Thoracic aorta (tissue), 2 donors: Measurements from ENCODE around the gene RABEP2. TPM values are rescaled to one million over a fixed set of nuclear protein-coding genes. Genes with fewer than 3 reads are reported as not detected.
"Not testable (repeated sequence)": the region's sequence is repeated elsewhere in the genome, so short reads cannot be mapped to it uniquely, and the experiment has no call there.

Experiments used
- ATAC-seq: fragments of 150-250 bp; one replicate; pipeline ENCODE4 v1.8.0; 2017; ENCODE audit warnings: low read depth; ENCODE audit not compliant: insufficient number of reproducible peaks, low FRiP score
- DNase-seq: peaks from one replicate; pipeline ENCODE4 v3.0.0-alpha.2; 2020; ENCODE audit warnings: low spot score
- H3K27ac ChIP-seq, 2 donors: fragments of 200-600 bp; sonication (generic); 1 replicate in 1 of 2; 2 replicates in 1 of 2; pipeline ENCODE4 v1.5.1; 2016; ENCODE audit warnings: mild to moderate bottlenecking in 2 of 2, moderate library complexity in 2 of 2
- H3K27me3 ChIP-seq: fragments of 200-600 bp; sonication (generic); replicated peaks from 2 replicates; pipeline ENCODE4 v1.6.0; 2016; ENCODE audit warnings: mild to moderate bottlenecking; ENCODE audit not compliant: insufficient read depth
- H3K36me3 ChIP-seq: fragments of 200-600 bp; sonication (generic); one replicate; pipeline ENCODE4 v1.5.1; 2016
- H3K4me1 ChIP-seq, 2 donors: fragments of 200-600 bp; sonication (generic); 1 replicate in 1 of 2; 2 replicates in 1 of 2; pipeline versions ENCODE4 v1.5.1 to v1.6.0; 2016; ENCODE audit warnings: low read depth in 2 of 2, mild to moderate bottlenecking in 1 of 2; ENCODE audit not compliant: control insufficient read depth in 1 of 2
- H3K4me3 ChIP-seq: fragments of 200-600 bp; sonication (generic); 2 replicates; pipeline ENCODE4 v1.5.1; 2016; ENCODE audit warnings: mild to moderate bottlenecking
- H3K9me3 ChIP-seq: fragments of 200-600 bp; sonication (generic); 2 replicates; pipeline ENCODE4 v1.5.1; 2016
- total RNA-seq, 2 donors: library from RNA; depleted of rRNA; stranded (reverse); fragments of >200 nt; gene quantifications; one replicate each; pipeline versions ENCODE4 v1.1.0 to v1.2.3, GENCODE V29; 2016
- TF ChIP-seq, protein P1 (sequence below): fragments of 200-600 bp; sonication (generic); IDR thresholded peaks from one replicate; pipeline ENCODE4 v1.5.1; 2019; ENCODE audit warnings: antibody characterized with exemption

Gene RABEP2
- total RNA-seq, 2 donors from 2014 or later = 18.3 to 62.0 TPM

DNA sequence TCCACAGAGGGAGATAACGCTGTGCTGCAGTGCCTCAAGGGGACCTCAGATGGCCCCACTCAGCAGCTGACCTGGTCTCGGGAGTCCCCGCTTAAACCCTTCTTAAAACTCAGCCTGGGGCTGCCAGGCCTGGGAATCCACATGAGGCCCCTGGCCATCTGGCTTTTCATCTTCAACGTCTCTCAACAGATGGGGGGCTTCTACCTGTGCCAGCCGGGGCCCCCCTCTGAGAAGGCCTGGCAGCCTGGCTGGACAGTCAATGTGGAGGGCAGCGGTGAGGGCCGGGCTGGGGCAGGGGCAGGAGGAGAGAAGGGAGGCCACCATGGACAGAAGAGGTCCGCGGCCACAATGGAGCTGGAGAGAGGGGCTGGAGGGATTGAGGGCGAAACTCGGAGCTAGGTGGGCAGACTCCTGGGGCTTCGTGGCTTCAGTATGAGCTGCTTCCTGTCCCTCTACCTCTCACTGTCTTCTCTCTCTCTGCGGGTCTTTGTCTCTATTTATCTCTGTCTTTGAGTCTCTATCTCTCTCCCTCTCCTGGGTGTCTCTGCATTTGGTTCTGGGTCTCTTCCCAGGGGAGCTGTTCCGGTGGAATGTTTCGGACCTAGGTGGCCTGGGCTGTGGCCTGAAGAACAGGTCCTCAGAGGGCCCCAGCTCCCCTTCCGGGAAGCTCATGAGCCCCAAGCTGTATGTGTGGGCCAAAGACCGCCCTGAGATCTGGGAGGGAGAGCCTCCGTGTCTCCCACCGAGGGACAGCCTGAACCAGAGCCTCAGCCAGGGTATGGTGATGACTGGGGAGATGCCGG, 7.5 kb upstream of the RABEP2 start:
- Histone ChIP-seq H3K4me3 (no peak overlapping the region), H3K4me1 (no peaks in the 10 kb centered on the region), H3K27ac (no peak overlapping the region), H3K9me3 (no peaks in the 10 kb centered on the region), H3K36me3 (no peaks in the 10 kb centered on the region), H3K27me3 (no peaks in the 10 kb centered on the region)
- TF ChIP-seq, protein P1, sequence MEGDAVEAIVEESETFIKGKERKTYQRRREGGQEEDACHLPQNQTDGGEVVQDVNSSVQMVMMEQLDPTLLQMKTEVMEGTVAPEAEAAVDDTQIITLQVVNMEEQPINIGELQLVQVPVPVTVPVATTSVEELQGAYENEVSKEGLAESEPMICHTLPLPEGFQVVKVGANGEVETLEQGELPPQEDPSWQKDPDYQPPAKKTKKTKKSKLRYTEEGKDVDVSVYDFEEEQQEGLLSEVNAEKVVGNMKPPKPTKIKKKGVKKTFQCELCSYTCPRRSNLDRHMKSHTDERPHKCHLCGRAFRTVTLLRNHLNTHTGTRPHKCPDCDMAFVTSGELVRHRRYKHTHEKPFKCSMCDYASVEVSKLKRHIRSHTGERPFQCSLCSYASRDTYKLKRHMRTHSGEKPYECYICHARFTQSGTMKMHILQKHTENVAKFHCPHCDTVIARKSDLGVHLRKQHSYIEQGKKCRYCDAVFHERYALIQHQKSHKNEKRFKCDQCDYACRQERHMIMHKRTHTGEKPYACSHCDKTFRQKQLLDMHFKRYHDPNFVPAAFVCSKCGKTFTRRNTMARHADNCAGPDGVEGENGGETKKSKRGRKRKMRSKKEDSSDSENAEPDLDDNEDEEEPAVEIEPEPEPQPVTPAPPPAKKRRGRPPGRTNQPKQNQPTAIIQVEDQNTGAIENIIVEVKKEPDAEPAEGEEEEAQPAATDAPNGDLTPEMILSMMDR = no peak
- ATAC-seq (no peak), DNase-seq (no peak)

DNA sequence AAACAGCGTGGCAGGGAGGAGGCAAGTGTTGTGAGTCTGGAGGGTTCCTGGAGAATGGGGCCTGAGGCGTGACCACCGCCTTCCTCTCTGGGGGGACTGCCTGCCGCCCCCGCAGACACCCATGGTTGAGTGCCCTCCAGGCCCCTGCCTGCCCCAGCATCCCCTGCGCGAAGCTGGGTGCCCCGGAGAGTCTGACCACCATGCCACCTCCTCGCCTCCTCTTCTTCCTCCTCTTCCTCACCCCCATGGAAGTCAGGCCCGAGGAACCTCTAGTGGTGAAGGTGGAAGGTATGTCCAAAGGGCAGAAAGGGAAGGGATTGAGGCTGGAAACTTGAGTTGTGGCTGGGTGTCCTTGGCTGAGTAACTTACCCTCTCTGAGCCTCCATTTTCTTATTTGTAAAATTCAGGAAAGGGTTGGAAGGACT, 6.8 kb upstream of the RABEP2 start, which contains the start of gene CD19:
TSS of gene CD19 (plus strand) at position 171 of the 425 bp plus-strand sequence. CDS start at position 201, 30 bp downstream.
- no peak for DNase-seq
- H3K27ac ChIP-seq = no peak within 1 kb of the TSS
- H3K4me3 ChIP-seq = no peak within 1 kb of the TSS
- no peaks in the 10 kb centered on the region for H3K36me3 ChIP-seq
- no peaks in the 10 kb centered on the region for H3K4me1 ChIP-seq
- H3K27me3 ChIP-seq = no peaks in the 10 kb centered on the region
- H3K9me3 ChIP-seq = no peaks in the 10 kb centered on the region
- ATAC-seq = no peak
- TF ChIP-seq, protein P1 = no peak

DNA sequence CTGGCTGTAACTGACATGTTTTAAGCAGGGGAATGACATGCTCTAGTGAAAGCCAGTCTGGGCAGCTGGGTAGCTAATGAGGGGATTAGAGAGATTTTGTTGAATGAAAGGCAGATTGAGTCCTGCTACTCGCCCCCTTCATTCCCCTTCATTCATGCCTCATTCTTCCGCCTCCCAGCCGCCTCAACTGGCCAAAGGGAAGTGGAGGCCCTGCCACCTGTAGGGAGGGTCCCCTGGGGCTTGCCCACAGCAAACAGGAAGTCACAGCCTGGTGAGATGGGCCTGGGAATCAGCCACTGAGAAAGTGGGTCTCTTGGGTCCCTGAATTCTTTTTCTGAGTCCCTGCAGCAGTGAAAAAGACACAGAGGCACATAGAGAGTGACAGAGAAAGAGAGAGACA, 5.6 kb upstream of the RABEP2 start:
- Histone ChIP-seq H3K4me1 (peaks cover 0 to 6% of the 10 kb centered on the region in 2 donors), H3K27ac (no peak overlapping the region), H3K4me3 (no peak overlapping the region), H3K36me3 (no peaks in the 10 kb centered on the region), H3K9me3 (no peaks in the 10 kb centered on the region), H3K27me3 (no peaks in the 10 kb centered on the region)
- DNase-seq = no peak
- ATAC-seq = no peak
- TF ChIP-seq, protein P1 = no peak

DNA sequence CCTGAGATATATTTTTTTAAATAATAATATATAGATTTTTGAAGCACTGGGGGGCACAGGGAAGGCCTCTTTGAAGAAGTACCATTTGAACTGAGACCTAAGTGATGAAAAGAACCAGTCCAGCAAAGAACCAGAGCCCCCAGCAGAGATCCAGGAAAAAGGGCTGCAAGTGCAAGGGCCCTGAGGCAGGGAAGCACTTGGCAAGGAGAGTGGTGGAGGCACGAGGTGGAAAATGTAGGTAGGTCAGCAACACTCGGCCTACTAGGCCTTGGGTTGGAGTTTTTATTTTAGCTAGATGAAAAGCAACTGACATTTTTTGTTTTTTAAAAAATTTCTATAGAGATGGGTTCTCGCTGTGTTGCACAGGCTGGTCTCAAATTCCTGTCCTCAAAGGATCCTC, 5.2 kb upstream of the RABEP2 start:
- Histone ChIP-seq H3K27me3 (no peaks in the 10 kb centered on the region), H3K4me1 (peaks cover 0 to 6% of the 10 kb centered on the region in 2 donors), H3K27ac (no peak overlapping the region), H3K9me3 (no peaks in the 10 kb centered on the region), H3K4me3 (no peak overlapping the region), H3K36me3 (no peaks in the 10 kb centered on the region)
- ATAC-seq (no peak), DNase-seq (no peak)
- TF ChIP-seq, protein P1 = no peak

DNA sequence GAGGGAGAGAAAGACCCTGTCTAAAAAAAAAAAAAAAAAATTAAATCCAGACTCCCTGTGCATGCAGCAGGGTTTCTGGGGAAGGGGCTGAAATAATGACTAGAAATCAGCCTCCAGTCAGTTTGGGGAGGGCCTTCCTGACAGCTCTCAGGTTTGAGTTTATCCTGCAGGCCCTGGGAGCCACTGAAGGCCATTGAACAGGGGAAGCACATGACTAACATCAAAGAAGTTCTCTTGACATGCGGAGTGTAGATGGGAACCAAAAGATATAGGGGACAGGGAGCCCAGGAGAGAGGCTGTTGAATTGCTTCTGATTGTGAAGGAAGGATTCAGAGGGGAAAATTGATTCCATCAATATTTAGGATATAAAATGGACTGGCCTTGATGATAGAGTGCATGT, 2.8 kb upstream of the RABEP2 start:
- TF ChIP-seq, protein P1 = no peak
- H3K4me1 ChIP-seq = peaks cover 3 to 13% of the 10 kb centered on the region in 2 donors
- ATAC-seq = no peak

DNA sequence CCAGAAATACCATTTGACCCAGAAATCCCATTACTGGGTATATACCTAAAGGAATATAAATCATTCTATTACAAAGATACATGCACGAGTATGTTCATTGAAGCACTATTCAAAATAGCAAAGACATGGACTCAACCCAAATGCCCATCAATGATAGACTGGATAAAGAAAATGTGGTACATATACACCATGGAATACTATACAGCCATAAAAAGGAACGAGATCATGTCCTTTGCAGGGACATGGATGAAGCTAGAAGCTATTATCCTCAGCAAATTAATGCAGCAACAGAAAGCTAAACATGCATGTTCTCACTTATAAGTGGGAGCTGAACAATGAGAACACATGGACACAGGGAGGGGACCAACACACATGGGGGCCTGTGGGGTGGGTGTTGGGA, 1.2 kb upstream of the RABEP2 start:
- H3K4me1 ChIP-seq = peaks cover 3 to 13% of the 10 kb centered on the region in 2 donors
- not testable (repeated sequence) for H3K27me3 ChIP-seq, DNase-seq, ATAC-seq, H3K36me3 ChIP-seq, H3K9me3 ChIP-seq
- peak overlapping the region; percentile 81 for H3K4me3 ChIP-seq
- H3K27ac ChIP-seq = peak overlapping the region in 1 of 2 donors; percentile 91

More for the DNA sequence above, 2.8 kb upstream of the RABEP2 start:
- H3K27me3 ChIP-seq = no peaks in the 10 kb centered on the region
- no peak for DNase-seq
- no peaks in the 10 kb centered on the region for H3K9me3 ChIP-seq
- no peaks in the 10 kb centered on the region for H3K36me3 ChIP-seq
- H3K4me3 ChIP-seq = no peak overlapping the region
- no peak overlapping the region for H3K27ac ChIP-seq
